K562 (cell line): Measurements from ENCODE around the gene ZKSCAN1. TPM values are rescaled to one million over a fixed set of nuclear protein-coding genes. Genes with fewer than 3 reads are reported as not detected.

Experiments used
- ATAC-seq: fragments of 200-7000 bp; cut with Tn5 transposase; 3 replicates; pipeline ENCODE4 v1.9.1; 2020; ENCODE audit warnings: moderate library complexity
- Bru-seq: library from RNA; stranded (reverse); fragments of 400-500 nt; gene quantifications from one replicate; lab custom pipeline; 2021; lab: Mats Ljungman, UMichigan
- BruChase-seq, 2 experiments: library from RNA; stranded (reverse); fragments of 400-500 nt; gene quantifications; one replicate each; lab custom pipeline; 2021; lab: Mats Ljungman, UMichigan
- BruUV-seq: library from RNA; stranded (reverse); fragments of 400-500 nt; replicated peaks from 2 replicates; lab custom pipeline; 2021; lab: Mats Ljungman, UMichigan
- CTCF ChIA-PET: fragments of 300-600 bp; formaldehyde crosslinking; extraction: SDS; loops from one replicate; lab custom pipeline; 2021; ENCODE audit warnings: low intra/inter-chr PET ratio; lab: Yijun Ruan, JAX
- POLR2A ChIA-PET: fragments of 300-600, 350-650 bp; sonication (Branson Sonifier 250); formaldehyde crosslinking; extraction: SDS; loops from one replicate; lab custom pipeline; 2021; ENCODE audit warnings: antibody characterized with exemption, inconsistent platforms; lab: Yijun Ruan, JAX
- DNase-seq, 4 experiments: peaks; one replicate each; pipeline versions ENCODE4 v3.0.0 to v3.0.0-alpha.2; 2011 to 2018; ENCODE audit warnings: low spot score in 3 of 4, mixed read lengths in 3 of 4; ENCODE audit errors: extremely low read depth in 1 of 4
- FAIRE-seq: peaks from 2 replicates; lab custom pipeline; 2011; peaks lifted over from hg19 to GRCh38; lab: Jason Lieb, UNC
- H2AFZ ChIP-seq: 2 replicates; pipeline ENCODE4 v1.6.0; 2011; ENCODE audit warnings: low read depth, low read length, control low read depth, inconsistent platforms
- H3K27ac ChIP-seq: fragments of 200-600 bp; 3 replicates; pipeline ENCODE4 v1.8.0; 2011; ENCODE audit warnings: low read depth, mild to moderate bottlenecking, control low read depth, inconsistent platforms, low read length, moderate library complexity, mixed read lengths; ENCODE audit errors: extremely low read depth
- H3K27me3 ChIP-seq, 2 experiments: fragments of 300-600 bp in 1 of 2; 2 replicates in 1 of 2; 3 replicates in 1 of 2; pipeline versions ENCODE4 v1.6.0 to v1.8.0; 2011; ENCODE audit warnings: inconsistent platforms in 2 of 2, low read length in 2 of 2, mild to moderate bottlenecking in 1 of 2, mixed read lengths in 1 of 2, moderate library complexity in 1 of 2; ENCODE audit not compliant: control insufficient read depth in 2 of 2, insufficient read depth in 2 of 2
- H3K36me3 ChIP-seq: fragments of 300-600 bp; 3 replicates; pipeline ENCODE4 v1.8.0; 2011; ENCODE audit warnings: mild to moderate bottlenecking, low read length, inconsistent platforms; ENCODE audit not compliant: control insufficient read depth, insufficient read depth
- H3K4me1 ChIP-seq, 2 experiments: fragments of 200-600 bp in 1 of 2; replicated peaks in 1 of 2; 2 replicates in 1 of 2; 3 replicates in 1 of 2; pipeline versions ENCODE4 v1.5.1 to v1.8.0; 2011; ENCODE audit warnings: inconsistent platforms in 2 of 2, low read length in 2 of 2, mild to moderate bottlenecking in 1 of 2, mixed read lengths in 1 of 2, moderate library complexity in 1 of 2; ENCODE audit not compliant: control insufficient read depth in 2 of 2, insufficient read depth in 2 of 2
- H3K4me2 ChIP-seq: 2 replicates; pipeline ENCODE4 v1.6.1; 2011; ENCODE audit warnings: low read length, control low read depth, inconsistent platforms, mixed read lengths; ENCODE audit not compliant: insufficient read depth
- H3K4me3 ChIP-seq: fragments of 200-600 bp; sonication (generic), shearing (Covaris generic); 2 replicates; pipeline ENCODE4 v1.5.1; 2016; ENCODE audit warnings: control low read depth, inconsistent platforms
- H3K79me2 ChIP-seq: fragments of 200-600 bp; 3 replicates; pipeline ENCODE4 v1.8.0; 2011; ENCODE audit warnings: low read length, inconsistent platforms; ENCODE audit not compliant: control insufficient read depth, insufficient read depth
- H3K9ac ChIP-seq, 2 experiments: 2 replicates each; pipeline versions ENCODE4 v1.6.0 to v1.6.1; 2011; ENCODE audit warnings: low read depth in 2 of 2, low read length in 2 of 2, control low read depth in 1 of 2, inconsistent platforms in 1 of 2, mild to moderate bottlenecking in 1 of 2, mixed read lengths in 1 of 2; ENCODE audit not compliant: insufficient read depth in 1 of 2
- H3K9me1 ChIP-seq: one replicate; pipeline ENCODE4 v1.6.0; 2011; ENCODE audit warnings: inconsistent platforms, mild to moderate bottlenecking, low read length, moderate library complexity; ENCODE audit not compliant: control insufficient read depth, insufficient read depth
- H3K9me3 ChIP-seq: replicated peaks from 2 replicates; pipeline ENCODE4 v1.5.1; 2011; ENCODE audit warnings: low read depth, low read length, inconsistent platforms; ENCODE audit not compliant: control insufficient read depth, insufficient read depth
- H4K20me1 ChIP-seq: replicated peaks from 2 replicates; pipeline ENCODE4 v1.6.1; 2011; ENCODE audit warnings: low read length, inconsistent platforms, mixed read lengths; ENCODE audit not compliant: control insufficient read depth, insufficient read depth
- ARID2 ChIP-seq: fragments of 450-650 bp; IDR thresholded peaks from 2 replicates; pipeline ENCODE4 v1.6.1; 2017; ENCODE audit warnings: antibody characterized with exemption, mild to moderate bottlenecking
- CEBPG ChIP-seq, 3 experiments: fragments of 200-800 bp in 1 of 3; sonication (Bioruptor generic) in 1 of 3; sonication (generic) in 1 of 3; formaldehyde crosslinking in 1 of 3; IDR thresholded peaks in 2 of 3; conservative IDR thresholded peaks in 1 of 3; 2 replicates each; pipeline versions ENCODE4 v1.6.1 to v1.8.0; 2016 to 2022; ENCODE audit warnings: missing compliant biosample characterization in 2 of 3, missing genetic modification characterization in 2 of 3, mild to moderate bottlenecking in 1 of 3, missing genetic modification reagents in 1 of 3
- CREB1 ChIP-seq, 2 experiments: sonication (generic) in 1 of 2; formaldehyde crosslinking in 1 of 2; IDR thresholded peaks; 2 replicates each; pipeline versions ENCODE4 v1.6.1 to v1.8.0; 2012 to 2022; ENCODE audit warnings: inconsistent platforms in 1 of 2, mild to moderate bottlenecking in 1 of 2, missing genetic modification reagents in 1 of 2, moderate library complexity in 1 of 2
- CREM ChIP-seq: IDR thresholded peaks from 2 replicates; pipeline ENCODE4 v1.6.1; 2014; ENCODE audit warnings: antibody characterized with exemption, low read depth
- DIDO1 ChIP-seq: fragments of 450-650 bp; IDR thresholded peaks from 2 replicates; pipeline ENCODE4 v1.6.1; 2016; ENCODE audit warnings: low read depth, missing biosample characterization, missing genetic modification characterization
- EP300 ChIP-seq: IDR thresholded peaks from 2 replicates; pipeline ENCODE4 v1.6.1; 2012; ENCODE audit warnings: low read length, improper control_type of control experiment
- GABPA ChIP-seq: fragments of 200-800 bp; sonication (Bioruptor generic); conservative IDR thresholded peaks from 2 replicates; pipeline ENCODE4 v1.6.1; 2016; ENCODE audit warnings: low read depth, missing genetic modification characterization, missing compliant biosample characterization
- POLR2A ChIP-seq: fragments of 450-650 bp; conservative IDR thresholded peaks from 2 replicates; pipeline ENCODE4 v1.6.1; 2016
- RBFOX2 ChIP-seq: fragments of 200-400 bp; formaldehyde crosslinking; IDR thresholded peaks from 2 replicates; pipeline ENCODE4 v1.6.1; 2017; ENCODE audit warnings: low read depth, mild to moderate bottlenecking, low read length, moderate library complexity
- SLC30A9 ChIP-seq: fragments of 250-450 bp; sonication (Bioruptor Pico); IDR thresholded peaks from 2 replicates; pipeline ENCODE4 v1.8.0; 2022; ENCODE audit warnings: mild to moderate bottlenecking, moderate library complexity
- SREBF2 ChIP-seq: sonication (generic); formaldehyde crosslinking; IDR thresholded peaks from 2 replicates; pipeline ENCODE4 v1.4.0; 2020; ENCODE audit warnings: mild to moderate bottlenecking, missing genetic modification reagents
- TSC22D4 ChIP-seq: fragments of 450-650 bp; IDR thresholded peaks from 2 replicates; pipeline ENCODE4 v1.6.1; 2016; ENCODE audit warnings: missing genetic modification characterization, missing biosample characterization, control low read depth
- ZNF3 ChIP-seq: fragments of 250-450 bp; sonication (Bioruptor Pico); IDR thresholded peaks from 2 replicates; pipeline ENCODE4 v1.5.0; 2021; ENCODE audit warnings: mild to moderate bottlenecking, moderate library complexity
- WGBS: fragments of 100-300 bp; shearing (Covaris generic); methylation state at CpG from one replicate; pipeline ENCODE4 v1.1.6; 2016; ENCODE audit warnings: low coverage, mixed read lengths; ENCODE audit not compliant: insufficient coverage; ENCODE audit errors: missing lambda C conversion rate; 5-methylcytosine and 5-hydroxymethylcytosine counted together
- in situ Hi-C: fragments of 300-500 bp; cut with MboI; formaldehyde crosslinking; loops from 4 replicates; pipeline ENCODE4 v1.15.0; 2018; ENCODE audit warnings: inconsistent platforms, mixed read lengths
- intact Hi-C: fragments of 100-400 bp; cut with micrococcal nuclease; formaldehyde crosslinking; loops from 2 replicates; pipeline ENCODE4 v1.14.2; 2022
- long read RNA-seq, 3 experiments: library from polyadenylated mRNA in 2 of 3; library from RNA in 1 of 3; unstranded in 2 of 3; stranded (forward) in 1 of 3; transcript quantifications; one replicate each; pipeline ENCODE4 v2.0.0, GENCODE V29; 2019 to 2022
- polyA minus RNA-seq, 3 experiments: library from RNA; depleted of rRNA, polyadenylated mRNA; stranded (reverse); fragments of >200 nt; gene quantifications; 2 replicates each; pipeline ENCODE4 v1.2.3, GENCODE V29; 2011
- polyA plus RNA-seq, 8 experiments: library from polyadenylated mRNA; depleted of rRNA in 4 of 8; stranded (reverse) in 5 of 8; unstranded in 3 of 8; fragments of >200 nt; fragmentation: Nextera tagmentation in 2 of 8; fragmentation: Illumina TruSeq in 1 of 8; extraction: Ambion mirVana in 2 of 8; extraction: Trizol in 1 of 8; gene quantifications; 2 replicates each; pipeline versions ENCODE4 v1.2.1 to v1.2.3, GENCODE V29; 2011 to 2014; ENCODE audit warnings: inconsistent platforms in 1 of 8, missing spikeins in 1 of 8
- total RNA-seq, 7 experiments: library from RNA; depleted of rRNA in 6 of 7; stranded (reverse); fragments of >200 nt in 6 of 7; fragmentation: Illumina TruSeq in 2 of 7; extraction: Trizol in 2 of 7; gene quantifications; 2 replicates each; pipeline versions ENCODE4 v1.2.1 to v1.2.3, GENCODE V29; 2011 to 2021; ENCODE audit warnings: low replicate concordance in 1 of 7
- TF ChIP-seq, protein P1 (sequence below): IDR thresholded peaks from 3 replicates; pipeline ENCODE4 v1.6.1; 2011; ENCODE audit warnings: borderline replicate concordance, mild to moderate bottlenecking; ENCODE audit not compliant: insufficient read length, insufficient read depth

The ZKSCAN1 gene
- 87.8 and 126 TPM in 2 replicates for total RNA-seq (2011; cell fraction: chromatin; rRNA removed; ENCODE audit: low replicate concordance)
- 44.4 and 45.4 TPM in 2 replicates for total RNA-seq (2011; cell fraction: nucleolus; rRNA removed)
- total RNA-seq (2011; cell fraction: nucleoplasm; rRNA removed): 60.3 and 60.7 TPM in 2 replicates
- total RNA-seq (2014; rRNA removed): 15.5 and 19.4 TPM in 2 replicates
- total RNA-seq (2014; rRNA removed; fragmentation: Illumina TruSeq; extraction: Trizol): 32.1 and 36.1 TPM in 2 replicates
- 22.5 and 23.2 TPM in 2 replicates for total RNA-seq (2015; rRNA removed; fragmentation: Illumina TruSeq; extraction: Trizol)
- 42.9 and 43.0 TPM in 2 replicates for total RNA-seq (2021)
- polyA plus RNA-seq (2011; rRNA removed): 28.3 and 34.6 TPM in 2 replicates
- 14.3 and 17.7 TPM in 2 replicates for polyA plus RNA-seq (2011; cell fraction: cytosol; rRNA removed)
- polyA plus RNA-seq (2011; cell fraction: nucleus; rRNA removed): 20.7 and 36.3 TPM in 2 replicates
- polyA plus RNA-seq (2012): 17.2 and 27.8 TPM in 2 replicates
- 23.8 and 27.3 TPM in 2 replicates for polyA plus RNA-seq (2014; fragmentation: Illumina TruSeq; extraction: Trizol)
- 1 to 10 TPM; 5.3 to 6.8 TPM for polyA plus RNA-seq (2014; fragmentation: Nextera tagmentation; extraction: Ambion mirVana)
- polyA plus RNA-seq (2014; rRNA removed): 19.8 and 20.9 TPM in 2 replicates
- polyA minus RNA-seq (2011; rRNA and poly(A)+ RNA removed): 65.4 and 82.5 TPM in 2 replicates
- polyA minus RNA-seq (2011; cell fraction: cytosol; rRNA and poly(A)+ RNA removed): 24.1 and 25.7 TPM in 2 replicates
- polyA minus RNA-seq (2011; cell fraction: nucleus; rRNA and poly(A)+ RNA removed): 12.1 and 20.1 TPM in 2 replicates
- Bru-seq, nascent RNA: percentile 92 among the genes with signal in this experiment
- BruChase-seq, experiment 1, labeled RNA remaining after a 2-hour chase: percentile 89 among the genes with signal in this experiment
- percentile 88 among the genes with signal in this experiment for BruChase-seq, experiment 2, labeled RNA remaining after a 6-hour chase
- long read RNA-seq, experiment 1, full-length matches to known transcripts: 5 of 64 reads
- long read RNA-seq, experiment 1, partial matches to known transcripts: 13 of 64 reads
- long read RNA-seq, experiment 1, other reads (novel, unspliced or antisense): 46 of 64 reads
- long read RNA-seq, experiment 2, full-length matches to known transcripts: 5 of 21 reads
- long read RNA-seq, experiment 2, partial matches to known transcripts: 2 of 21 reads
- long read RNA-seq, experiment 2, other reads (novel, unspliced or antisense): 14 of 21 reads
- long read RNA-seq, experiment 3, full-length matches to known transcripts: 4 of 11 reads
- long read RNA-seq, experiment 3, partial matches to known transcripts: 0 of 11 reads
- long read RNA-seq, experiment 3, other reads (novel, unspliced or antisense): 7 of 11 reads

DNA sequence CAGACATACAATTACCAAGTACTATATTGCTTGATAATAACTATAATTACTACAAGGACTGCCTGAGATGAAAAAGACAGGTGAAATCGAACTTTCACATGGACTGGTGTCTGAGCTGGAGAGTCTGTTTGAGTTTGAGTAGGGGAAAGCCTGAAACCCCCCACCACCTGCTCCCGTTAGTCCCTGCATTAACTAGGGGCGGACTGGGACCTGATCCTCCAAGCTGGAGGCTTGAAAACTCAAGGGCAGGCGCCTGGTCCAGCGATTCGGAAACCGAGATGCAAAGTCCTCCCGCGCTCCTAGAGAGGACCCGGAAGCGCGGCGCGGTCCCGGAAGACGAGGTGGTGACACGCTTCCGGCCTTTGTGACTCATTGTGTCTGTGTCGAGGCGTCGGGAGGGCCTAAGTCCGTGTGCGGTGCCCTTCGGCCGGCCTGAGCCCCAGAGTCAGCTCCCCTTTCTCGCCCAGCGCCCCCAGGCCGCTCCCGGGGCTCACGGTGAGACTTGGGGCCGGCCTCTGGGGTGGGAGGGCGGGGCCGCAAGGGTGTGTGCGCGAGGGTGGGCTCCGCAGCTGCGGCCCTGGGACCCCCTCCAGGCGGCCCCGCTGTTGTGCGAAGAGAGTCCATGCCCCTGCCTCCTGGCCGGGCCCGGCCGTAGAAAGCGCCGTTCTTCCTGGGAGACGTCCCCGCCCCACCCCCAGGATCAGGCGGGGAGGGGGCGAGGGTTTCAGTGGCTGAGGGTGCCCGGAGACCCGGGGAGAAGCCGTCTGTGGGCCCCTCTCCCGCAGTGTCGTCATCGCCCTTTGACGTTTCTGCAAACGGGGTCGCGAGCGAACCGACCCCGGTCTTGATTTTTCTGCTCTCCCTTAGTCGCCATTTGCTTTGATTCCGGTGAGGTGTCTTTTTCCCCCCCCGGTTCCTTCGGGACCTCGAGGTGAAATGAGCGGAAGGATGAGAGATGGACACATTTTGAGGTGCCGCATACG lies at the start of gene ZKSCAN1:
Gene ZKSCAN1, plus strand, starts transcription at position 365 of the 983 bp plus-strand sequence. CDS start 7,911 bp downstream, outside the sequence.
- peaks cover 17% of the 10 kb centered on the region for H4K20me1 ChIP-seq
- peak within 1 kb of the TSS; percentile 96 for H2AFZ ChIP-seq
- peak within 1 kb of the TSS; percentile 98 for H3K4me3 ChIP-seq
- peak within 1 kb of the TSS; percentile 92 for H3K27ac ChIP-seq
- intact Hi-C loops (no loop called here), in situ Hi-C loops (no loop called here)
- H3K27me3 ChIP-seq: peaks cover 6 to 8% of the 10 kb centered on the region in 2 experiments; a peak in 4 of 5 replicates
- CTCF ChIA-PET: interaction anchor here (1.5 kb wide), 1 partner anchor 66 kb away, joined by 3 read pairs; the partner anchor contains the start of gene ZNF3
- no peaks in the 10 kb centered on the region for H3K9me3 ChIP-seq
- H3K9me1 ChIP-seq: no peaks in the 10 kb centered on the region
- POLR2A ChIA-PET: interaction anchor here (0.6 to 2.0 kb wide), 15 partner anchors 9 to 517 kb away, joined by 3 to 9 read pairs (median 3); partner anchors contain the start of gene TRIM4
- H3K4me2 ChIP-seq: peak within 1 kb of the TSS; percentile 93
- 2% methylated on average over 63 of the region's 70 CpGs for WGBS
- FAIRE-seq (peak; percentile 98), ATAC-seq (peak; percentile 97), DNase-seq (peak; percentile 97 to 98 (median 98))
- BruUV-seq: no TSS peak
- H3K9ac ChIP-seq: peak within 1 kb of the TSS; percentile 97 to 98
- peaks cover 23% of the 10 kb centered on the region for H3K36me3 ChIP-seq
- peaks cover 50% of the 10 kb centered on the region for H3K79me2 ChIP-seq
- H3K4me1 ChIP-seq: peaks cover 17% of the 10 kb centered on the region in 2 experiments; a peak in 4 of 5 replicates
- TF ChIP-seq POLR2A (peak; percentile 92), EP300 (peak; percentile 1; the same call in 1 of the 2 replicates), TSC22D4 (no peak), SLC30A9 (CRISPR knock-in tag) (no peak), GABPA (tag) (peak; percentile 99), ARID2 (no peak), RBFOX2 (peak; percentile 98), DIDO1 (tag) (peak; percentile 66), CREB1 (IDR thresholded peaks at IDR 0.05) (peak; percentile 93), CREB1 (CRISPR knock-in tag; IDR thresholded peaks at IDR 0.05) (peak; percentile 91), SREBF2 (CRISPR knock-in tag) (no peak), ZNF3 (no peak), CREM (peak; percentile 98), CEBPG (CRISPR knock-in tag; IDR thresholded peaks at IDR 0.05) (no peak), CEBPG (tag; conservative IDR thresholded peaks at IDR 0.05 in 1 of 2, IDR thresholded peaks at IDR 0.05 in 1 of 2) (no peak)
- TF ChIP-seq, protein P1, sequence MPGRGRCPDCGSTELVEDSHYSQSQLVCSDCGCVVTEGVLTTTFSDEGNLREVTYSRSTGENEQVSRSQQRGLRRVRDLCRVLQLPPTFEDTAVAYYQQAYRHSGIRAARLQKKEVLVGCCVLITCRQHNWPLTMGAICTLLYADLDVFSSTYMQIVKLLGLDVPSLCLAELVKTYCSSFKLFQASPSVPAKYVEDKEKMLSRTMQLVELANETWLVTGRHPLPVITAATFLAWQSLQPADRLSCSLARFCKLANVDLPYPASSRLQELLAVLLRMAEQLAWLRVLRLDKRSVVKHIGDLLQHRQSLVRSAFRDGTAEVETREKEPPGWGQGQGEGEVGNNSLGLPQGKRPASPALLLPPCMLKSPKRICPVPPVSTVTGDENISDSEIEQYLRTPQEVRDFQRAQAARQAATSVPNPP: no peak
